Body of pancreas (tissue), 4 donors: ENCODE results near the gene SDE2.

Experiments
- CTCF ChIP-seq, 7 experiments: fragments of 450-650 bp in 4 of 7; fragments of 200-600 bp in 3 of 7; sonication (generic) in 3 of 7; IDR thresholded peaks; one replicate each; pipeline ENCODE4 v1.5.1; 2016 to 2019; ENCODE audit warnings: antibody characterized with exemption in 7 of 7
- POLR2A ChIP-seq, 3 donors: fragments of 450-650 bp; IDR thresholded peaks; one replicate each; pipeline ENCODE4 v1.6.1; 2016; ENCODE audit warnings: antibody characterized with exemption in 3 of 3, mild to moderate bottlenecking in 2 of 3

- TF ChIP-seq POLR2A (IDR thresholded peaks at IDR 0.05), result no peak
- no peak for TF ChIP-seq CTCF (IDR thresholded peaks at IDR 0.05)
These were observed 45.5 kb upstream of the SDE2 start for GRCh38 chr1:226044514-226045101.
